ENCODE data around the gene SRGAP3. TPM values are rescaled to one million over a fixed set of nuclear protein-coding genes. Genes with fewer than 3 reads are reported as not detected.

The SRGAP3 gene
- total and polyA plus RNA-seq, 2 donors (not counting 1 experiment from before 2014, with no cell fraction given) = 1.4 to 1.5 TPM

GRCh38 chr3:9157651-9158362 lies 91.6 kb downstream of the SRGAP3 start:
- no peak overlapping the region for H3K4me3 Mint-ChIP-seq
- TF ChIP-seq CTCF (IDR thresholded peaks at IDR 0.05) (no peak), EZH2 (IDR thresholded peaks at IDR 0.05; ENCODE audit: borderline replicate concordance, insufficient read depth, low read depth, low read length, poor library complexity, severe bottlenecking) (no peak)
- intact Hi-C loops (cut with micrococcal nuclease) = no loop called here
- Histone ChIP-seq H3K36me3 (replicated peaks in 1 of 2; ENCODE audit: control extremely low read depth in 1 of 2, control insufficient read depth in 1 of 2, extremely low read depth in 1 of 2, insufficient read depth in 2 of 2, low read length in 1 of 2) (no peaks in the 10 kb centered on the region), H3K4me1 (ENCODE audit: control insufficient read depth in 2 of 2, insufficient read depth in 2 of 2, low read length in 2 of 2) (no peaks in the 10 kb centered on the region), H2AFZ (ENCODE audit: insufficient read depth, low read depth, low read length, poor library complexity, severe bottlenecking) (no peak overlapping the region), H3K9ac (ENCODE audit: low read length) (no peak overlapping the region), H3K27me3 (replicated peaks in 1 of 4; ENCODE audit: control extremely low read depth in 1 of 4, control insufficient read depth in 3 of 4, insufficient read depth in 4 of 4, low read length in 3 of 4) (no peaks in the 10 kb centered on the region), H3K4me2 (replicated peaks; ENCODE audit: low read depth, low read length, poor library complexity, severe bottlenecking) (no peak overlapping the region), H4K20me1 (ENCODE audit: control insufficient read depth, insufficient read depth, low read length, poor library complexity, severe bottlenecking) (no peaks in the 10 kb centered on the region), H3K4me3 (ENCODE audit: control extremely low read depth in 1 of 5, extremely low read depth in 1 of 5, insufficient read depth in 1 of 5, low read depth in 2 of 5, low read length in 4 of 5) (no peak overlapping the region), H3K9me3 (ENCODE audit: control extremely low read depth in 1 of 3, control insufficient read depth in 2 of 3, insufficient read depth in 1 of 3, low read length in 2 of 3) (peaks cover 0 to 1% (median 0%) of the 10 kb centered on the region in 3 donors), H3K79me2 (ENCODE audit: control insufficient read depth, insufficient read depth, low read length) (no peaks in the 10 kb centered on the region), H3K27ac (ENCODE audit: low read length in 2 of 2) (no peak overlapping the region)
- POLR2A ChIA-PET = no interaction called here
- H3K27me3 Mint-ChIP-seq = no peaks in the 10 kb centered on the region
- no peaks in the 10 kb centered on the region for H3K9me3 Mint-ChIP-seq (ENCODE audit: insufficient read depth)
- CTCF ChIA-PET = no interaction called here
- ATAC-seq (ENCODE audit: low read depth) (no peak), DNase-seq (no peak)
- no peaks in the 10 kb centered on the region for H3K4me1 Mint-ChIP-seq
- no peak overlapping the region for H3K27ac Mint-ChIP-seq
- 87% methylated on average over 3 of the region's 5 CpGs for WGBS (ENCODE audit: insufficient coverage)

GRCh38 chr3:9156604-9157003 lies 92.8 kb downstream of the SRGAP3 start:
- ChIA-PET CTCF (no interaction called here), POLR2A (no interaction called here)
- TF ChIP-seq EZH2 (IDR thresholded peaks at IDR 0.05; ENCODE audit: borderline replicate concordance, insufficient read depth, low read depth, low read length, poor library complexity, severe bottlenecking) (no peak), CTCF (IDR thresholded peaks at IDR 0.05) (no peak)
- H2AFZ ChIP-seq (ENCODE audit: insufficient read depth, low read depth, low read length, poor library complexity, severe bottlenecking) = no peak overlapping the region
- WGBS (ENCODE audit: insufficient coverage) = no CpG with 5 or more reads among the region's 1 CpG
- no peak overlapping the region for H3K9ac ChIP-seq (ENCODE audit: low read length)
- peaks cover 0 to 3% (median 0%) of the 10 kb centered on the region in 4 experiments for H3K27me3 ChIP-seq (replicated peaks in 1 of 4; ENCODE audit: control extremely low read depth in 1 of 4, control insufficient read depth in 3 of 4, insufficient read depth in 4 of 4, low read length in 3 of 4)
- no peaks in the 10 kb centered on the region for H3K4me1 ChIP-seq (ENCODE audit: control insufficient read depth in 2 of 2, insufficient read depth in 2 of 2, low read length in 2 of 2)
- ATAC-seq (ENCODE audit: low read depth) (no peak), DNase-seq (no peak)
- no peak overlapping the region for H3K27ac ChIP-seq (ENCODE audit: low read length in 2 of 2)
- intact Hi-C loops (cut with micrococcal nuclease) = no loop called here
- H3K4me3 ChIP-seq (ENCODE audit: control extremely low read depth in 1 of 5, extremely low read depth in 1 of 5, insufficient read depth in 1 of 5, low read depth in 2 of 5, low read length in 4 of 5) = no peak overlapping the region
- H3K27me3 Mint-ChIP-seq = no peaks in the 10 kb centered on the region
- H3K27ac Mint-ChIP-seq = no peak overlapping the region
- peaks cover 3% of the 10 kb centered on the region for H3K9me3 Mint-ChIP-seq (ENCODE audit: insufficient read depth)
- no peaks in the 10 kb centered on the region for H3K79me2 ChIP-seq (ENCODE audit: control insufficient read depth, insufficient read depth, low read length)
- H3K36me3 ChIP-seq (replicated peaks in 1 of 2; ENCODE audit: control extremely low read depth in 1 of 2, control insufficient read depth in 1 of 2, extremely low read depth in 1 of 2, insufficient read depth in 2 of 2, low read length in 1 of 2) = no peaks in the 10 kb centered on the region
- H3K4me2 ChIP-seq (replicated peaks; ENCODE audit: low read depth, low read length, poor library complexity, severe bottlenecking) = no peak overlapping the region
- no peak overlapping the region for H3K4me3 Mint-ChIP-seq
- H4K20me1 ChIP-seq (ENCODE audit: control insufficient read depth, insufficient read depth, low read length, poor library complexity, severe bottlenecking) = no peaks in the 10 kb centered on the region
- H3K4me1 Mint-ChIP-seq = no peaks in the 10 kb centered on the region
- peaks cover 0 to 13% (median 0%) of the 10 kb centered on the region in 3 donors for H3K9me3 ChIP-seq (ENCODE audit: control extremely low read depth in 1 of 3, control insufficient read depth in 2 of 3, insufficient read depth in 1 of 3, low read length in 2 of 3)

Measured in B cell (primary cell).